H1 (cell line): ENCODE measurements around the gene SUSD5.

Experiments
- EP300 ChIP-seq, 2 experiments: IDR thresholded peaks; 1 replicate in 1 of 2; 2 replicates in 1 of 2; pipeline ENCODE4 v1.6.1; 2011 to 2012; ENCODE audit warnings: low read depth in 2 of 2, low read length in 2 of 2, mild to moderate bottlenecking in 2 of 2, borderline replicate concordance in 1 of 2, inconsistent platforms in 1 of 2, moderate library complexity in 1 of 2
- EZH2 ChIP-seq: fragments of 200-600 bp; sonication (generic); IDR thresholded peaks from 2 replicates; pipeline ENCODE4 v1.7.1; 2012; ENCODE audit warnings: low read depth, mild to moderate bottlenecking, moderate library complexity, low read length, inconsistent platforms; ENCODE audit not compliant: severe bottlenecking
- GABPA ChIP-seq: IDR thresholded peaks from 2 replicates; pipeline ENCODE4 v1.6.1; 2011; ENCODE audit warnings: mild to moderate bottlenecking, low read length, moderate library complexity, borderline replicate concordance; ENCODE audit not compliant: insufficient read depth
- HDAC2 ChIP-seq, 2 experiments: fragments of 300-600 bp in 1 of 2; sonication (generic) in 1 of 2; IDR thresholded peaks; 2 replicates each; pipeline ENCODE4 v1.6.1; 2011 to 2012; ENCODE audit warnings: low read depth in 2 of 2, low read length in 2 of 2, mild to moderate bottlenecking in 2 of 2, moderate library complexity in 2 of 2, borderline replicate concordance in 1 of 2, inconsistent platforms in 1 of 2
- POLR2A ChIP-seq, 2 experiments: IDR thresholded peaks; 1 replicate in 1 of 2; 2 replicates in 1 of 2; pipeline ENCODE4 v1.6.1; 2011; ENCODE audit warnings: low read depth in 2 of 2, low read length in 2 of 2, mild to moderate bottlenecking in 2 of 2; ENCODE audit errors: control extremely low read depth in 1 of 2
- RAD21 ChIP-seq, 2 experiments: IDR thresholded peaks in 1 of 2; conservative IDR thresholded peaks in 1 of 2; 2 replicates each; pipeline ENCODE4 v1.6.1; 2011; ENCODE audit warnings: low read depth in 2 of 2, low read length in 2 of 2, improper control_type of control experiment in 1 of 2, inconsistent platforms in 1 of 2, mild to moderate bottlenecking in 1 of 2, moderate library complexity in 1 of 2
- SP4 ChIP-seq: IDR thresholded peaks from 2 replicates; pipeline ENCODE4 v1.6.1; 2012; ENCODE audit warnings: low read length, inconsistent platforms
- SUZ12 ChIP-seq: fragments of 200-600 bp; sonication (generic); IDR thresholded peaks from 2 replicates; pipeline ENCODE4 v1.6.1; 2012; ENCODE audit warnings: mild to moderate bottlenecking, inconsistent platforms, low read length, moderate library complexity, mixed read lengths
- TAF1 ChIP-seq: IDR thresholded peaks from 2 replicates; pipeline ENCODE4 v1.6.1; 2011; ENCODE audit warnings: mild to moderate bottlenecking, low read depth, low read length
- TF ChIP-seq, protein P1 (sequence below), 3 experiments: IDR thresholded peaks; 1 replicate in 2 of 3; 2 replicates in 1 of 3; pipeline versions ENCODE4 v1.5.1 to v1.6.1; 2011; ENCODE audit warnings: low read length in 3 of 3, mild to moderate bottlenecking in 3 of 3, inconsistent platforms in 2 of 3, low read depth in 1 of 3, moderate library complexity in 1 of 3; ENCODE audit not compliant: insufficient read depth in 1 of 3; ENCODE audit errors: control extremely low read depth in 1 of 3
- TF ChIP-seq, protein P2 (sequence below): IDR thresholded peaks from 2 replicates; pipeline ENCODE4 v1.6.1; 2011; ENCODE audit warnings: low read length, improper control_type of control experiment

GRCh38 chr3:33146791-33147445 is 71.7 kb downstream of the SUSD5 start:
- TF ChIP-seq, protein P1, sequence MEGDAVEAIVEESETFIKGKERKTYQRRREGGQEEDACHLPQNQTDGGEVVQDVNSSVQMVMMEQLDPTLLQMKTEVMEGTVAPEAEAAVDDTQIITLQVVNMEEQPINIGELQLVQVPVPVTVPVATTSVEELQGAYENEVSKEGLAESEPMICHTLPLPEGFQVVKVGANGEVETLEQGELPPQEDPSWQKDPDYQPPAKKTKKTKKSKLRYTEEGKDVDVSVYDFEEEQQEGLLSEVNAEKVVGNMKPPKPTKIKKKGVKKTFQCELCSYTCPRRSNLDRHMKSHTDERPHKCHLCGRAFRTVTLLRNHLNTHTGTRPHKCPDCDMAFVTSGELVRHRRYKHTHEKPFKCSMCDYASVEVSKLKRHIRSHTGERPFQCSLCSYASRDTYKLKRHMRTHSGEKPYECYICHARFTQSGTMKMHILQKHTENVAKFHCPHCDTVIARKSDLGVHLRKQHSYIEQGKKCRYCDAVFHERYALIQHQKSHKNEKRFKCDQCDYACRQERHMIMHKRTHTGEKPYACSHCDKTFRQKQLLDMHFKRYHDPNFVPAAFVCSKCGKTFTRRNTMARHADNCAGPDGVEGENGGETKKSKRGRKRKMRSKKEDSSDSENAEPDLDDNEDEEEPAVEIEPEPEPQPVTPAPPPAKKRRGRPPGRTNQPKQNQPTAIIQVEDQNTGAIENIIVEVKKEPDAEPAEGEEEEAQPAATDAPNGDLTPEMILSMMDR (IDR thresholded peaks at IDR 0.05; ENCODE audit: control extremely low read depth in 1 of 3, insufficient read depth in 1 of 3, low read depth in 1 of 3, low read length in 3 of 3) = no peak
- TF ChIP-seq GABPA = no peak
- TF ChIP-seq RAD21 (IDR thresholded peaks at IDR 0.05 in 1 of 2, conservative IDR thresholded peaks at IDR 0.05 in 1 of 2; ENCODE audit: low read depth in 2 of 2, low read length in 2 of 2) = no peak
- no peak for TF ChIP-seq EZH2
- TF ChIP-seq TAF1 = no peak
- TF ChIP-seq POLR2A (IDR thresholded peaks at IDR 0.05; ENCODE audit: control extremely low read depth in 1 of 2, low read depth in 2 of 2, low read length in 2 of 2) = no peak
- no peak for TF ChIP-seq SUZ12
- TF ChIP-seq, protein P2, sequence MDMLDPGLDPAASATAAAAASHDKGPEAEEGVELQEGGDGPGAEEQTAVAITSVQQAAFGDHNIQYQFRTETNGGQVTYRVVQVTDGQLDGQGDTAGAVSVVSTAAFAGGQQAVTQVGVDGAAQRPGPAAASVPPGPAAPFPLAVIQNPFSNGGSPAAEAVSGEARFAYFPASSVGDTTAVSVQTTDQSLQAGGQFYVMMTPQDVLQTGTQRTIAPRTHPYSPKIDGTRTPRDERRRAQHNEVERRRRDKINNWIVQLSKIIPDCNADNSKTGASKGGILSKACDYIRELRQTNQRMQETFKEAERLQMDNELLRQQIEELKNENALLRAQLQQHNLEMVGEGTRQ = no peak
- TF ChIP-seq HDAC2 (IDR thresholded peaks at IDR 0.05; ENCODE audit: borderline replicate concordance in 1 of 2, low read depth in 2 of 2, low read length in 2 of 2) = no peak
- no peak for TF ChIP-seq EP300 (IDR thresholded peaks at IDR 0.05; ENCODE audit: borderline replicate concordance in 1 of 2, low read depth in 2 of 2, low read length in 2 of 2)
- TF ChIP-seq SP4 = no peak
